Measurements from ENCODE around the gene NANOS3.

GRCh38 chr19:13875824-13876223 is 1.1 kb upstream of the NANOS3 start:
- TF ChIP-seq EZH2phosphoT487 (IDR thresholded peaks at IDR 0.05; ENCODE audit: unreplicated experiment): no peak
- TF ChIP-seq CTCF (conservative IDR thresholded peaks at IDR 0.05; ENCODE audit: low read depth in 2 of 2): no peak
- TF ChIP-seq, protein P1, sequence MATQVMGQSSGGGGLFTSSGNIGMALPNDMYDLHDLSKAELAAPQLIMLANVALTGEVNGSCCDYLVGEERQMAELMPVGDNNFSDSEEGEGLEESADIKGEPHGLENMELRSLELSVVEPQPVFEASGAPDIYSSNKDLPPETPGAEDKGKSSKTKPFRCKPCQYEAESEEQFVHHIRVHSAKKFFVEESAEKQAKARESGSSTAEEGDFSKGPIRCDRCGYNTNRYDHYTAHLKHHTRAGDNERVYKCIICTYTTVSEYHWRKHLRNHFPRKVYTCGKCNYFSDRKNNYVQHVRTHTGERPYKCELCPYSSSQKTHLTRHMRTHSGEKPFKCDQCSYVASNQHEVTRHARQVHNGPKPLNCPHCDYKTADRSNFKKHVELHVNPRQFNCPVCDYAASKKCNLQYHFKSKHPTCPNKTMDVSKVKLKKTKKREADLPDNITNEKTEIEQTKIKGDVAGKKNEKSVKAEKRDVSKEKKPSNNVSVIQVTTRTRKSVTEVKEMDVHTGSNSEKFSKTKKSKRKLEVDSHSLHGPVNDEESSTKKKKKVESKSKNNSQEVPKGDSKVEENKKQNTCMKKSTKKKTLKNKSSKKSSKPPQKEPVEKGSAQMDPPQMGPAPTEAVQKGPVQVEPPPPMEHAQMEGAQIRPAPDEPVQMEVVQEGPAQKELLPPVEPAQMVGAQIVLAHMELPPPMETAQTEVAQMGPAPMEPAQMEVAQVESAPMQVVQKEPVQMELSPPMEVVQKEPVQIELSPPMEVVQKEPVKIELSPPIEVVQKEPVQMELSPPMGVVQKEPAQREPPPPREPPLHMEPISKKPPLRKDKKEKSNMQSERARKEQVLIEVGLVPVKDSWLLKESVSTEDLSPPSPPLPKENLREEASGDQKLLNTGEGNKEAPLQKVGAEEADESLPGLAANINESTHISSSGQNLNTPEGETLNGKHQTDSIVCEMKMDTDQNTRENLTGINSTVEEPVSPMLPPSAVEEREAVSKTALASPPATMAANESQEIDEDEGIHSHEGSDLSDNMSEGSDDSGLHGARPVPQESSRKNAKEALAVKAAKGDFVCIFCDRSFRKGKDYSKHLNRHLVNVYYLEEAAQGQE (IDR thresholded peaks at IDR 0.05; ENCODE audit: unreplicated experiment): no peak
- TF ChIP-seq, protein P2, sequence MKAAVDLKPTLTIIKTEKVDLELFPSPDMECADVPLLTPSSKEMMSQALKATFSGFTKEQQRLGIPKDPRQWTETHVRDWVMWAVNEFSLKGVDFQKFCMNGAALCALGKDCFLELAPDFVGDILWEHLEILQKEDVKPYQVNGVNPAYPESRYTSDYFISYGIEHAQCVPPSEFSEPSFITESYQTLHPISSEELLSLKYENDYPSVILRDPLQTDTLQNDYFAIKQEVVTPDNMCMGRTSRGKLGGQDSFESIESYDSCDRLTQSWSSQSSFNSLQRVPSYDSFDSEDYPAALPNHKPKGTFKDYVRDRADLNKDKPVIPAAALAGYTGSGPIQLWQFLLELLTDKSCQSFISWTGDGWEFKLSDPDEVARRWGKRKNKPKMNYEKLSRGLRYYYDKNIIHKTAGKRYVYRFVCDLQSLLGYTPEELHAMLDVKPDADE (IDR thresholded peaks at IDR 0.05): no peak

All from GM23338 (cell line).